K562 (cell line): Measurements from ENCODE around the gene SATB1. TPM values are rescaled to one million over a fixed set of nuclear protein-coding genes. Genes with fewer than 3 reads are reported as not detected.

Source experiments
- ATAC-seq: fragments of 200-7000 bp; cut with Tn5 transposase; 3 replicates; pipeline ENCODE4 v1.9.1; 2020; ENCODE audit warnings: moderate library complexity
- BruUV-seq: library from RNA; stranded (reverse); fragments of 400-500 nt; replicated peaks from 2 replicates; lab custom pipeline; 2021; lab: Mats Ljungman, UMichigan
- CTCF ChIA-PET: fragments of 300-600 bp; formaldehyde crosslinking; extraction: SDS; loops from one replicate; lab custom pipeline; 2021; ENCODE audit warnings: low intra/inter-chr PET ratio; lab: Yijun Ruan, JAX
- POLR2A ChIA-PET: fragments of 300-600, 350-650 bp; sonication (Branson Sonifier 250); formaldehyde crosslinking; extraction: SDS; loops from one replicate; lab custom pipeline; 2021; ENCODE audit warnings: antibody characterized with exemption, inconsistent platforms; lab: Yijun Ruan, JAX
- DNase-seq, 4 experiments: peaks; one replicate each; pipeline versions ENCODE4 v3.0.0 to v3.0.0-alpha.2; 2011 to 2018; ENCODE audit warnings: low spot score in 3 of 4, mixed read lengths in 3 of 4; ENCODE audit errors: extremely low read depth in 1 of 4
- FAIRE-seq: peaks from 2 replicates; lab custom pipeline; 2011; peaks lifted over from hg19 to GRCh38; lab: Jason Lieb, UNC
- H2AFZ ChIP-seq: 2 replicates; pipeline ENCODE4 v1.6.0; 2011; ENCODE audit warnings: low read depth, low read length, control low read depth, inconsistent platforms
- H3K27ac ChIP-seq: fragments of 200-600 bp; 3 replicates; pipeline ENCODE4 v1.8.0; 2011; ENCODE audit warnings: low read depth, mild to moderate bottlenecking, control low read depth, inconsistent platforms, low read length, moderate library complexity, mixed read lengths; ENCODE audit errors: extremely low read depth
- H3K27me3 ChIP-seq, 2 experiments: fragments of 300-600 bp in 1 of 2; 2 replicates in 1 of 2; 3 replicates in 1 of 2; pipeline versions ENCODE4 v1.6.0 to v1.8.0; 2011; ENCODE audit warnings: inconsistent platforms in 2 of 2, low read length in 2 of 2, mild to moderate bottlenecking in 1 of 2, mixed read lengths in 1 of 2, moderate library complexity in 1 of 2; ENCODE audit not compliant: control insufficient read depth in 2 of 2, insufficient read depth in 2 of 2
- H3K36me3 ChIP-seq: fragments of 300-600 bp; 3 replicates; pipeline ENCODE4 v1.8.0; 2011; ENCODE audit warnings: mild to moderate bottlenecking, low read length, inconsistent platforms; ENCODE audit not compliant: control insufficient read depth, insufficient read depth
- H3K4me1 ChIP-seq, 2 experiments: fragments of 200-600 bp in 1 of 2; replicated peaks in 1 of 2; 2 replicates in 1 of 2; 3 replicates in 1 of 2; pipeline versions ENCODE4 v1.5.1 to v1.8.0; 2011; ENCODE audit warnings: inconsistent platforms in 2 of 2, low read length in 2 of 2, mild to moderate bottlenecking in 1 of 2, mixed read lengths in 1 of 2, moderate library complexity in 1 of 2; ENCODE audit not compliant: control insufficient read depth in 2 of 2, insufficient read depth in 2 of 2
- H3K4me2 ChIP-seq: 2 replicates; pipeline ENCODE4 v1.6.1; 2011; ENCODE audit warnings: low read length, control low read depth, inconsistent platforms, mixed read lengths; ENCODE audit not compliant: insufficient read depth
- H3K4me3 ChIP-seq: fragments of 200-600 bp; sonication (generic), shearing (Covaris generic); 2 replicates; pipeline ENCODE4 v1.5.1; 2016; ENCODE audit warnings: control low read depth, inconsistent platforms
- H3K79me2 ChIP-seq: fragments of 200-600 bp; 3 replicates; pipeline ENCODE4 v1.8.0; 2011; ENCODE audit warnings: low read length, inconsistent platforms; ENCODE audit not compliant: control insufficient read depth, insufficient read depth
- H3K9ac ChIP-seq, 2 experiments: 2 replicates each; pipeline versions ENCODE4 v1.6.0 to v1.6.1; 2011; ENCODE audit warnings: low read depth in 2 of 2, low read length in 2 of 2, control low read depth in 1 of 2, inconsistent platforms in 1 of 2, mild to moderate bottlenecking in 1 of 2, mixed read lengths in 1 of 2; ENCODE audit not compliant: insufficient read depth in 1 of 2
- H3K9me1 ChIP-seq: one replicate; pipeline ENCODE4 v1.6.0; 2011; ENCODE audit warnings: inconsistent platforms, mild to moderate bottlenecking, low read length, moderate library complexity; ENCODE audit not compliant: control insufficient read depth, insufficient read depth
- H3K9me3 ChIP-seq: replicated peaks from 2 replicates; pipeline ENCODE4 v1.5.1; 2011; ENCODE audit warnings: low read depth, low read length, inconsistent platforms; ENCODE audit not compliant: control insufficient read depth, insufficient read depth
- H4K20me1 ChIP-seq: replicated peaks from 2 replicates; pipeline ENCODE4 v1.6.1; 2011; ENCODE audit warnings: low read length, inconsistent platforms, mixed read lengths; ENCODE audit not compliant: control insufficient read depth, insufficient read depth
- HNRNPUL1 ChIP-seq: fragments of 200-400 bp; formaldehyde crosslinking; IDR thresholded peaks from 2 replicates; pipeline ENCODE4 v1.6.1; 2017; ENCODE audit warnings: low read length
- PCBP1 ChIP-seq: fragments of 200-400 bp; formaldehyde crosslinking; IDR thresholded peaks from 2 replicates; pipeline ENCODE4 v1.6.1; 2018; ENCODE audit warnings: mild to moderate bottlenecking, low read depth, low read length; ENCODE audit not compliant: poor library complexity, severe bottlenecking
- TEAD4 ChIP-seq, 2 experiments: sonication (generic) in 1 of 2; formaldehyde crosslinking in 1 of 2; IDR thresholded peaks; 2 replicates each; pipeline versions ENCODE4 v1.6.1 to v1.8.0; 2012 to 2022; ENCODE audit warnings: borderline replicate concordance in 1 of 2, inconsistent platforms in 1 of 2, low read length in 1 of 2, mild to moderate bottlenecking in 1 of 2, missing genetic modification reagents in 1 of 2
- TSC22D4 ChIP-seq: fragments of 450-650 bp; IDR thresholded peaks from 2 replicates; pipeline ENCODE4 v1.6.1; 2016; ENCODE audit warnings: missing genetic modification characterization, missing biosample characterization, control low read depth
- ZBTB1 ChIP-seq: sonication (generic); formaldehyde crosslinking; IDR thresholded peaks from 2 replicates; pipeline ENCODE4 v1.8.1; 2023; ENCODE audit warnings: missing genetic modification reagents, low read depth, mild to moderate bottlenecking, borderline replicate concordance
- ZBTB17 ChIP-seq: fragments of 450-650 bp; formaldehyde crosslinking; IDR thresholded peaks from 2 replicates; pipeline ENCODE4 v1.4.0; 2020; ENCODE audit warnings: mild to moderate bottlenecking
- ZNF24 ChIP-seq: fragments of 450-650 bp; IDR thresholded peaks from 2 replicates; pipeline ENCODE4 v1.6.1; 2016
- ZNF699 ChIP-seq: fragments of 250-450 bp; sonication (Bioruptor Pico); IDR thresholded peaks from 2 replicates; pipeline ENCODE4 v1.8.0; 2021; ENCODE audit warnings: mild to moderate bottlenecking, moderate library complexity; ENCODE audit not compliant: insufficient replicate concordance
- WGBS: fragments of 100-300 bp; shearing (Covaris generic); methylation state at CpG from one replicate; pipeline ENCODE4 v1.1.6; 2016; ENCODE audit warnings: low coverage, mixed read lengths; ENCODE audit not compliant: insufficient coverage; ENCODE audit errors: missing lambda C conversion rate; 5-methylcytosine and 5-hydroxymethylcytosine counted together
- in situ Hi-C: fragments of 300-500 bp; cut with MboI; formaldehyde crosslinking; loops from 4 replicates; pipeline ENCODE4 v1.15.0; 2018; ENCODE audit warnings: inconsistent platforms, mixed read lengths
- intact Hi-C: fragments of 100-400 bp; cut with micrococcal nuclease; formaldehyde crosslinking; loops from 2 replicates; pipeline ENCODE4 v1.14.2; 2022
- polyA plus RNA-seq, 8 experiments: library from polyadenylated mRNA; depleted of rRNA in 4 of 8; stranded (reverse) in 5 of 8; unstranded in 3 of 8; fragments of >200 nt; fragmentation: Nextera tagmentation in 2 of 8; fragmentation: Illumina TruSeq in 1 of 8; extraction: Ambion mirVana in 2 of 8; extraction: Trizol in 1 of 8; gene quantifications; 2 replicates each; pipeline versions ENCODE4 v1.2.1 to v1.2.3, GENCODE V29; 2011 to 2014; ENCODE audit warnings: inconsistent platforms in 1 of 8, missing spikeins in 1 of 8
- total RNA-seq, 7 experiments: library from RNA; depleted of rRNA in 6 of 7; stranded (reverse); fragments of >200 nt in 6 of 7; fragmentation: Illumina TruSeq in 2 of 7; extraction: Trizol in 2 of 7; gene quantifications; 2 replicates each; pipeline versions ENCODE4 v1.2.1 to v1.2.3, GENCODE V29; 2011 to 2021; ENCODE audit warnings: low replicate concordance in 1 of 7
- TF ChIP-seq, protein P1 (sequence below): fragments of 200-600 bp; sonication (generic); IDR thresholded peaks from one replicate; pipeline ENCODE4 v1.6.1; 2012; ENCODE audit warnings: mild to moderate bottlenecking, low read depth, low read length, inconsistent platforms

SATB1 gene
- total and polyA plus RNA-seq, 9 of the 15 experiments (the other 6 are each of a cell fraction or from before 2014, with no cell fraction given), result 0.03 to 2.5 (median 0.15) TPM; not detected in 1

DNA sequence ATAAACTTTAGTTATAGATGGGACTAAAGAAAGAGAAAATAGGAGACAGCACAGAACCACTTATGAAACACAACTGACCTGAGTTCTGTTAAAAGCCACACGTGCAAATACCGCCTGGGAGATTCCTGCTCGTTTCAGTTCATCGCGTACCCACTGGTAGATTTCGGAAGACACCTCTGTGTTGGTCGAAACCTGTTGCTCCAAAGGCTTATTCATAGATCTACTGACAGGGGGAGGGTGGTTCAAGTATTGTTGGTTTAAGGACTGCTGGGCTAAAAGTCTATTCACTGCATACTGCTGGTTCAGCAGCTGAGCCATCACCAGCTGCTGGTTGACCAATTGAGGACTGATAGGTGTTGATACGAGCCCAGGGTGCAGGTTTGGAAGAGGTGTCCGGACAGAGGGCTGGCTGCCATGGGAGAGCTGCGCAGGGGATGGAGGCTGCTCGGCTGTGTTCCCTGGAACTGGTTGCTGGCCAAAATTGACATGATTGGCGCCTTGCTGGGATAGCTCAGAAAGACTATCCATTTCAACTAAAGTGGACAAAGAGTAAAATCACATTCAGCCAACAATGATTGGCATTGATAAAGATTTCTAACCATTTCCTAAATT is 30.6 kb downstream of the SATB1 start:
- ChIA-PET POLR2A (interaction anchor here (0.6 to 1.6 kb wide), 2 partner anchors 11 to 44 kb away, joined by 4 to 5 read pairs; no protein-coding TSS in a partner anchor), CTCF (interaction anchor here (0.8 kb wide), 1 partner anchor 1156 kb away, joined by 3 read pairs; no protein-coding TSS in a partner anchor)
- no peak overlapping the region for H3K4me2 ChIP-seq
- no peaks in the 10 kb centered on the region for H3K9me3 ChIP-seq
- no peaks in the 10 kb centered on the region for H3K9me1 ChIP-seq
- H4K20me1 ChIP-seq, result no peaks in the 10 kb centered on the region
- H3K79me2 ChIP-seq, result no peaks in the 10 kb centered on the region
- ATAC-seq, result no peak
- no peak overlapping the region for H2AFZ ChIP-seq
- no peak overlapping the region for H3K27ac ChIP-seq
- no peak overlapping the region for H3K9ac ChIP-seq
- intact Hi-C loops, result no loop called here
- in situ Hi-C loops, result no loop called here
- FAIRE-seq, result no peak
- no peak for DNase-seq
- H3K27me3 ChIP-seq, result no peaks in the 10 kb centered on the region
- H3K4me3 ChIP-seq, result no peak overlapping the region
- no peaks in the 10 kb centered on the region for H3K36me3 ChIP-seq
- no TSS peak for BruUV-seq
- WGBS, result 2% methylated on average over 12 of the region's 12 CpGs
- H3K4me1 ChIP-seq, result no peaks in the 10 kb centered on the region
- TF ChIP-seq TEAD4 (IDR thresholded peaks at IDR 0.05; ENCODE audit: low read length) (no peak), TEAD4 (CRISPR knock-in tag; IDR thresholded peaks at IDR 0.05; ENCODE audit: borderline replicate concordance) (no peak), ZBTB1 (no peak), ZNF24 (no peak), HNRNPUL1 (no peak), TSC22D4 (tag) (no peak), ZNF699 (CRISPR knock-in tag) (no peak), ZBTB17 (CRISPR knock-in tag) (no peak), PCBP1 (no peak)
- TF ChIP-seq, protein P1, sequence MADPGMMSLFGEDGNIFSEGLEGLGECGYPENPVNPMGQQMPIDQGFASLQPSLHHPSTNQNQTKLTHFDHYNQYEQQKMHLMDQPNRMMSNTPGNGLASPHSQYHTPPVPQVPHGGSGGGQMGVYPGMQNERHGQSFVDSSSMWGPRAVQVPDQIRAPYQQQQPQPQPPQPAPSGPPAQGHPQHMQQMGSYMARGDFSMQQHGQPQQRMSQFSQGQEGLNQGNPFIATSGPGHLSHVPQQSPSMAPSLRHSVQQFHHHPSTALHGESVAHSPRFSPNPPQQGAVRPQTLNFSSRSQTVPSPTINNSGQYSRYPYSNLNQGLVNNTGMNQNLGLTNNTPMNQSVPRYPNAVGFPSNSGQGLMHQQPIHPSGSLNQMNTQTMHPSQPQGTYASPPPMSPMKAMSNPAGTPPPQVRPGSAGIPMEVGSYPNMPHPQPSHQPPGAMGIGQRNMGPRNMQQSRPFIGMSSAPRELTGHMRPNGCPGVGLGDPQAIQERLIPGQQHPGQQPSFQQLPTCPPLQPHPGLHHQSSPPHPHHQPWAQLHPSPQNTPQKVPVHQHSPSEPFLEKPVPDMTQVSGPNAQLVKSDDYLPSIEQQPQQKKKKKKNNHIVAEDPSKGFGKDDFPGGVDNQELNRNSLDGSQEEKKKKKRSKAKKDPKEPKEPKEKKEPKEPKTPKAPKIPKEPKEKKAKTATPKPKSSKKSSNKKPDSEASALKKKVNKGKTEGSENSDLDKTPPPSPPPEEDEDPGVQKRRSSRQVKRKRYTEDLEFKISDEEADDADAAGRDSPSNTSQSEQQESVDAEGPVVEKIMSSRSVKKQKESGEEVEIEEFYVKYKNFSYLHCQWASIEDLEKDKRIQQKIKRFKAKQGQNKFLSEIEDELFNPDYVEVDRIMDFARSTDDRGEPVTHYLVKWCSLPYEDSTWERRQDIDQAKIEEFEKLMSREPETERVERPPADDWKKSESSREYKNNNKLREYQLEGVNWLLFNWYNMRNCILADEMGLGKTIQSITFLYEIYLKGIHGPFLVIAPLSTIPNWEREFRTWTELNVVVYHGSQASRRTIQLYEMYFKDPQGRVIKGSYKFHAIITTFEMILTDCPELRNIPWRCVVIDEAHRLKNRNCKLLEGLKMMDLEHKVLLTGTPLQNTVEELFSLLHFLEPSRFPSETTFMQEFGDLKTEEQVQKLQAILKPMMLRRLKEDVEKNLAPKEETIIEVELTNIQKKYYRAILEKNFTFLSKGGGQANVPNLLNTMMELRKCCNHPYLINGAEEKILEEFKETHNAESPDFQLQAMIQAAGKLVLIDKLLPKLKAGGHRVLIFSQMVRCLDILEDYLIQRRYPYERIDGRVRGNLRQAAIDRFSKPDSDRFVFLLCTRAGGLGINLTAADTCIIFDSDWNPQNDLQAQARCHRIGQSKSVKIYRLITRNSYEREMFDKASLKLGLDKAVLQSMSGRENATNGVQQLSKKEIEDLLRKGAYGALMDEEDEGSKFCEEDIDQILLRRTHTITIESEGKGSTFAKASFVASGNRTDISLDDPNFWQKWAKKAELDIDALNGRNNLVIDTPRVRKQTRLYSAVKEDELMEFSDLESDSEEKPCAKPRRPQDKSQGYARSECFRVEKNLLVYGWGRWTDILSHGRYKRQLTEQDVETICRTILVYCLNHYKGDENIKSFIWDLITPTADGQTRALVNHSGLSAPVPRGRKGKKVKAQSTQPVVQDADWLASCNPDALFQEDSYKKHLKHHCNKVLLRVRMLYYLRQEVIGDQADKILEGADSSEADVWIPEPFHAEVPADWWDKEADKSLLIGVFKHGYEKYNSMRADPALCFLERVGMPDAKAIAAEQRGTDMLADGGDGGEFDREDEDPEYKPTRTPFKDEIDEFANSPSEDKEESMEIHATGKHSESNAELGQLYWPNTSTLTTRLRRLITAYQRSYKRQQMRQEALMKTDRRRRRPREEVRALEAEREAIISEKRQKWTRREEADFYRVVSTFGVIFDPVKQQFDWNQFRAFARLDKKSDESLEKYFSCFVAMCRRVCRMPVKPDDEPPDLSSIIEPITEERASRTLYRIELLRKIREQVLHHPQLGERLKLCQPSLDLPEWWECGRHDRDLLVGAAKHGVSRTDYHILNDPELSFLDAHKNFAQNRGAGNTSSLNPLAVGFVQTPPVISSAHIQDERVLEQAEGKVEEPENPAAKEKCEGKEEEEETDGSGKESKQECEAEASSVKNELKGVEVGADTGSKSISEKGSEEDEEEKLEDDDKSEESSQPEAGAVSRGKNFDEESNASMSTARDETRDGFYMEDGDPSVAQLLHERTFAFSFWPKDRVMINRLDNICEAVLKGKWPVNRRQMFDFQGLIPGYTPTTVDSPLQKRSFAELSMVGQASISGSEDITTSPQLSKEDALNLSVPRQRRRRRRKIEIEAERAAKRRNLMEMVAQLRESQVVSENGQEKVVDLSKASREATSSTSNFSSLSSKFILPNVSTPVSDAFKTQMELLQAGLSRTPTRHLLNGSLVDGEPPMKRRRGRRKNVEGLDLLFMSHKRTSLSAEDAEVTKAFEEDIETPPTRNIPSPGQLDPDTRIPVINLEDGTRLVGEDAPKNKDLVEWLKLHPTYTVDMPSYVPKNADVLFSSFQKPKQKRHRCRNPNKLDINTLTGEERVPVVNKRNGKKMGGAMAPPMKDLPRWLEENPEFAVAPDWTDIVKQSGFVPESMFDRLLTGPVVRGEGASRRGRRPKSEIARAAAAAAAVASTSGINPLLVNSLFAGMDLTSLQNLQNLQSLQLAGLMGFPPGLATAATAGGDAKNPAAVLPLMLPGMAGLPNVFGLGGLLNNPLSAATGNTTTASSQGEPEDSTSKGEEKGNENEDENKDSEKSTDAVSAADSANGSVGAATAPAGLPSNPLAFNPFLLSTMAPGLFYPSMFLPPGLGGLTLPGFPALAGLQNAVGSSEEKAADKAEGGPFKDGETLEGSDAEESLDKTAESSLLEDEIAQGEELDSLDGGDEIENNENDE, result no peak
